SJSA1 (cell line): ENCODE measurements around the gene PLA2G1B. TPM values are rescaled to one million over a fixed set of nuclear protein-coding genes. Genes with fewer than 3 reads are reported as not detected.

Source experiments
- DNase-seq, 2 experiments: peaks; one replicate each; pipeline ENCODE4 v3.0.0-alpha.2; 2015 to 2020; ENCODE audit warnings: low spot score in 2 of 2, low read depth in 1 of 2
- H3K27ac ChIP-seq: fragments of 250-450 bp; sonication (Bioruptor Pico); 2 replicates; pipeline ENCODE4 v1.5.1; 2020; ENCODE audit warnings: mild to moderate bottlenecking, moderate library complexity
- H3K27me3 ChIP-seq: fragments of 250-450 bp; sonication (Bioruptor Pico); replicated peaks from 2 replicates; pipeline ENCODE4 v1.5.1; 2020; ENCODE audit warnings: mild to moderate bottlenecking, moderate library complexity
- H3K36me3 ChIP-seq: fragments of 250-450 bp; sonication (Bioruptor Pico); 2 replicates; pipeline ENCODE4 v1.5.1; 2020; ENCODE audit warnings: mild to moderate bottlenecking
- H3K4me1 ChIP-seq: fragments of 250-450 bp; sonication (Bioruptor Pico); replicated peaks from 2 replicates; pipeline ENCODE4 v1.6.1; 2021; ENCODE audit warnings: mild to moderate bottlenecking
- H3K4me3 ChIP-seq: fragments of 250-450 bp; sonication (Bioruptor Pico); 2 replicates; pipeline ENCODE4 v1.5.1; 2020; ENCODE audit warnings: mild to moderate bottlenecking
- H3K9me3 ChIP-seq: fragments of 250-450 bp; sonication (Bioruptor Pico); replicated peaks from 2 replicates; pipeline ENCODE4 v1.5.1; 2020; ENCODE audit warnings: mild to moderate bottlenecking
- total RNA-seq: library from RNA; depleted of rRNA; stranded (reverse); fragments of >200 nt; shearing (Covaris generic); gene quantifications from 2 replicates; pipeline ENCODE4 v1.2.3, GENCODE V29; 2014; rRNA removed

The PLA2G1B gene
- not detected in 2 replicates for total RNA-seq

DNA sequence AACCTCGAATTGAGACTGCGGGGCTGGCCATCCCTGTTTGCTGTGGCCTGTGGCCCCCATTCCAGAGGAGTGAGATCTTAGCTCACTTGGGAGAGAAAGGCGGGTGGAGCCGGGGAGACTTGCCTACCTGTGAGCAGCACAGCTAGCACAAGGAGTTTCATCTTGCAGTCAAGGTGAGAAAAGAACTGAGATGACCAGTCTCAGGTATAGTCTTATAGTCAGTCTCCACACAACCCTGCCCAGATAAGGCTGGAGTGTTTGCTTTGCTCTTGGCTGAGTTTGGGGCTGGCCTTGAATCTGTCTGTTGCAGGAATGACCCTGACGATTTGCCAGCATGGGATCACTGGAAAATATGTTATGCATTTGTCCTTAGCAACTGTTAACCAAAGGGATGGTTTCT lies at the start of gene PLA2G1B:
TSS of gene PLA2G1B (minus strand) at position 187 of the 400 bp plus-strand sequence. CDS start at position 161, 26 bp downstream.
- DNase-seq, result no peak
- H3K4me3 ChIP-seq, result no peak within 1 kb of the TSS
- no peaks in the 10 kb centered on the region for H3K9me3 ChIP-seq
- H3K27me3 ChIP-seq, result no peaks in the 10 kb centered on the region; the same call in 1 of the 2 replicates
- H3K27ac ChIP-seq, result no peak within 1 kb of the TSS
- peaks cover 5% of the 10 kb centered on the region; the same call in 1 of the 2 replicates for H3K4me1 ChIP-seq
- H3K36me3 ChIP-seq, result no peaks in the 10 kb centered on the region

DNA sequence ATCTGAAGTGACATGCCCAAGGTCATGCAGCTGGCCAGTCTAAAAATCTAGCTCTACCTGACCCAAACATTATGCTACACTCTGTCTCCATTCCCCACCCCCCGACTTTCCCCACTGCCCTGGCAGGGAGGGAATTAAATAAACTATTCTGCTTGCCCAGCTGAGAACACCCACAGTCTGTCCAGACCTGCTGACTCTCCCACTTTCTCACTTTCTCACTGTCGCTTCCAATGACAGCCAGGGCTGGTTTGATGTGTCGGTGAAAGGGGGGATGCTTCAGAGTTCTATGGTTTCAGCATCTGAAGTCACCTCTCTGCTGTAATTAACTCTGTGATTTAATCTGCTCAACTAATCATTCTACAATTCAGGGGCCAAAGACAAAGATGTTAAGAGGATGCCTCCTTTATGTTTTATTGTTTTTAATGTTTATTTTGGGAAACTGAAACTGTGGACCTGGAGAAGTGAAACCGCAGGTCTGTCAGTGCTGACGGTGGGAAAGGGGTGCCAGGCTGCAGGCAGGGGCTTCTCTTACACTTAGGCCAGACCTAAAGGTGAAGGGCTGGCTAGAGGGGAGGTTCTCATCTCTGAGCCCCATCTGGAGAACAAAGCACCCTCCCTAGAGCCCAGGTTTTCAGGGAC lies 49.5 kb upstream of the PLA2G1B start:
- Histone ChIP-seq H3K27ac (no peak overlapping the region), H3K27me3 (peaks cover 30% of the 10 kb centered on the region), H3K4me3 (no peak overlapping the region), H3K9me3 (no peaks in the 10 kb centered on the region), H3K36me3 (no peaks in the 10 kb centered on the region), H3K4me1 (peaks cover 31% of the 10 kb centered on the region)
- DNase-seq, result no peak

DNA sequence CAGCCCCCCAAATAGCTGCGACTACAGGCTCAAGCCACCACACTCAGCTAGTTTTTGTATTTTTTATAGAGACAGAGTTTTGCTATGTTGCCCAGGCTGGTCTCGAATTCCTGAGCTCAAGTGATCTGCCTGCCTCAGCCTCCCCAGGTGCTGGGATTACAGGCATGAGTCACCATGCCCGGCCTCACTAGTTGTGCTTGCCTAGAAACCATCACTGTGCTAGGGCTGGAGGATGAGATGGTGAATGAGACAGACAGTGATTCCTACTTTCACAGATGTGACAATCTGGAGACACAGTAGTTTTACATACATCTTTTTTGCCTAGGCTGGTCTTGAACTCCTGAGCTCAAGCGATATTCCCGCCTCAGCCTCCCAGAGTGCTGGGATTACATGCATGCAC lies 48.8 kb upstream of the PLA2G1B start:
- H3K4me3 ChIP-seq, result no peak overlapping the region
- no peak overlapping the region for H3K27ac ChIP-seq
- H3K9me3 ChIP-seq, result no peaks in the 10 kb centered on the region
- peaks cover 37% of the 10 kb centered on the region for H3K27me3 ChIP-seq
- H3K4me1 ChIP-seq, result peaks cover 24% of the 10 kb centered on the region
- DNase-seq, result no peak
- no peaks in the 10 kb centered on the region for H3K36me3 ChIP-seq

DNA sequence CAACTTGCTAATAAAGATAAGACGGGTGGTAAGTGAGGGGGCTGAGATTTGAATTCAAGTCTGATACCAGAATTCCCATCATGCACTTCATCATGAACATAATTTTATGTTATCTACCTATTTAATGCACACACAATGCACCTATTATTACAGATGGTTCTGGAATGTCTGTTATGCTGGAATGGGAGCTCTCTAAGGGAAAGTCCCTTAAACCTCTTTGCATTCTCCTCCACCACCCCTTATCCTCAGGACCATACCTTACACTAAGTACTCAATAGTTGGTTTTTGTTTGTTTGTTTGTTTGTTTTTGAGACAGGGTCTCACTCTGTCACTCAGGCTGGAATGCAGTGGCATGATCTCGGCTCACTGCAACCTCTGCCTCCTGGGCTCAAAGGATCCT lies 48.4 kb upstream of the PLA2G1B start:
- no peaks in the 10 kb centered on the region for H3K36me3 ChIP-seq
- no peak overlapping the region for H3K27ac ChIP-seq
- no peak overlapping the region for H3K4me3 ChIP-seq
- H3K4me1 ChIP-seq, result peaks cover 20% of the 10 kb centered on the region
- no peak for DNase-seq
- peaks cover 40% of the 10 kb centered on the region for H3K27me3 ChIP-seq
- no peaks in the 10 kb centered on the region for H3K9me3 ChIP-seq

DNA sequence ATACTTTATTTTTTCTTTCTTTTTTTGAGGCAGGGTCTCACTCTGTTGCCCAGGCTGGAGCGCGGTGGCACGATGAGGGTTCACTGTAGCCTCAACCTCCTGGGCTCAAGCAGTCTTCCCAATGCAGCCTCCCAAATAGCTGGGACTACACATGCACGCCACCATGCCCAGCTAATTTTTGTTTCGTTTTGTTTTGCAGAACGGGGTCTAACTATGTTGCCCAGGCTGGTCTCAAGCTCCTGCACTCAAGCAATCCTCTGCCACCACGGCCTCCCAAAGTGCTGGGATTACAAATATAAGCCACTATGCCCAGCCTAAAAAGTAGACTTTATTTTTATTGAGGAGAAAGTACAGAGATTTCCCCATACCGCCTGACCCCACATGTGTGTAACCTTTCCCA lies 46.1 kb upstream of the PLA2G1B start:
- no peaks in the 10 kb centered on the region for H3K36me3 ChIP-seq
- H3K9me3 ChIP-seq, result no peaks in the 10 kb centered on the region
- no peak overlapping the region for H3K27ac ChIP-seq
- no peak overlapping the region for H3K4me3 ChIP-seq
- no peak for DNase-seq
- H3K27me3 ChIP-seq, result peaks cover 58% of the 10 kb centered on the region
- H3K4me1 ChIP-seq, result peaks cover 20% of the 10 kb centered on the region

DNA sequence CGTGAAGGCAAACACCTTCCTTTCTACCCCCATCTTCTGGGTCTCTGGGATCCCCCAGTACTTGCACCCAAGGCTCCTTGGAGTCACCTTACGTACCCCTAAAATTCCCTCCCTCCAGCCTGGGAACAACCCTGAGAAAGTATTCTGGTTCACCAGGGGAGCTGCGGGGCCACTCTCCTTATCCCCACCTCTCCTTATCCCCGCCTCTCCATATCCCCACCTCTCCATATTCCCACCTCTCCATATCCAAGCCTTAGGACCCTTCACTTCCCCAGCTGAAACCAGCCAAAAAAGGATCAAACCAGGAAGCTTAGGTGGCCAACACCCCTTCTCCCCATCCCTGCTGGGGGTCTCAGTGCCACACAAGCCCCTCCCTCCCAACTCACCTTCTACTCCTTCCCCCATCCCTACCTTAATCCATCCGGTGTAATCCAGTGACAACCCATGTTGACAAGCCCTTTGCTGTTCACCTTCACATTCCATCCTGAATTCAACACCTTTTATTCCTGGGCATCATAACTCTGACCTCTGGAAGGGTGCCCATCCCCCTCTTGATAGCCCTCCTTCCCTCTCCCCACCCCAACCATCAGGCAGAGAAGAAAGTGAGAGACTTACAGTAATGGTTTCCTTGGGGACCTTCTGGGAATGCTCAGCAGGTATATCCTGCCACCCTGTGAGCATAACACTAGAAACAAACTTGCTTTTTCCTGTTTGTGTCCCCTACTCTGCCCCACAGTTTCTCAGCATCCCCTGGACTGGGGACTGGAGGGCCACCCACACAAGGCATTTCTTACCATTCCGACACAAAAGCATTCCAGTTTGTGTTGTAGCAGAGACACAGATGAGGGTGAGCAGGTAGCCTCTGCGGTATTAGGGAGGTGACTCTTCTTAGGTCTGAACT lies 43.0 kb upstream of the PLA2G1B start:
- H3K4me3 ChIP-seq, result no peak overlapping the region
- H3K36me3 ChIP-seq, result no peaks in the 10 kb centered on the region
- peaks cover 67% of the 10 kb centered on the region for H3K27me3 ChIP-seq
- no peak for DNase-seq
- H3K27ac ChIP-seq, result no peak overlapping the region
- 0 out of 2 replicates have a peak, but pooled peaks cover 3% of the 10 kb centered on the region for H3K4me1 ChIP-seq
- no peaks in the 10 kb centered on the region for H3K9me3 ChIP-seq

DNA sequence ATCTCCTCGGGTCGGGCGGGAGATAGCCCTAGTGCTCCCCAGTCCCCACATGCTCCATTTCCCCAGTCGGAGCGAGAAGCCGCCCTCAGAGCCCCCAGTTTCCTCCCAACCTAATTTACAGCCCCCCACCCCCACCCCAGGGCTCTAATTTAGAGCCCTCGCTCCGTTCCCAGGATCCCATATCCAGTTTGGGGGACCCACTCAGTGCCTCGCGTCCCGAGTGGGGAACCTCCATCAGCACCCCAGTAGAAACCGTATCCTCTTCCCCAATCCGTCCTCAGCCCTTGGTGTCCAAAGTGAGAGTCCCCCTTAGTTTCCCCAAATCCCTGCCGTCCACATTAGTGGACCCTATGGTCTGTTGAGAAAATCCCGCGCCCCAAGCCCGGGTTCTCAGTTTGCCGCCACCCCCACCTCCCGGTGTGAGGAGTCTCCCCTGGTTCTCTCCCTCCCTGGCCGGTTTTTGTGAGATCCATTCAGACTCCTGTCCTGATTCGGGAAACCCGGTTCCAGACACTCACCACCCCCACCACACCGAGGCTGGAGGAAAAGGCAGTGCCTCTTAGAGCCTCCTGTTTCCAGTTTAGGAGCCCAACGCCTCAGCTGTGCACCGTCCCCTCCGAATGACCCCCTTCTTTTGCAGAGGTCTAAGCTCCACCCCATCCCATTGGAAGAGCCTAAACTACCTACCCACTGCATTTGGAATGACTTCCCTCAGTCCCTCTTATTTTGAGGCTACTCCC lies 42.2 kb upstream of the PLA2G1B start:
- Histone ChIP-seq H3K4me3 (no peak overlapping the region), H3K4me1 (0 out of 2 replicates have a peak, but pooled peaks cover 3% of the 10 kb centered on the region), H3K36me3 (no peaks in the 10 kb centered on the region), H3K27me3 (peaks cover 68% of the 10 kb centered on the region), H3K9me3 (no peaks in the 10 kb centered on the region), H3K27ac (no peak overlapping the region)
- no peak for DNase-seq

DNA sequence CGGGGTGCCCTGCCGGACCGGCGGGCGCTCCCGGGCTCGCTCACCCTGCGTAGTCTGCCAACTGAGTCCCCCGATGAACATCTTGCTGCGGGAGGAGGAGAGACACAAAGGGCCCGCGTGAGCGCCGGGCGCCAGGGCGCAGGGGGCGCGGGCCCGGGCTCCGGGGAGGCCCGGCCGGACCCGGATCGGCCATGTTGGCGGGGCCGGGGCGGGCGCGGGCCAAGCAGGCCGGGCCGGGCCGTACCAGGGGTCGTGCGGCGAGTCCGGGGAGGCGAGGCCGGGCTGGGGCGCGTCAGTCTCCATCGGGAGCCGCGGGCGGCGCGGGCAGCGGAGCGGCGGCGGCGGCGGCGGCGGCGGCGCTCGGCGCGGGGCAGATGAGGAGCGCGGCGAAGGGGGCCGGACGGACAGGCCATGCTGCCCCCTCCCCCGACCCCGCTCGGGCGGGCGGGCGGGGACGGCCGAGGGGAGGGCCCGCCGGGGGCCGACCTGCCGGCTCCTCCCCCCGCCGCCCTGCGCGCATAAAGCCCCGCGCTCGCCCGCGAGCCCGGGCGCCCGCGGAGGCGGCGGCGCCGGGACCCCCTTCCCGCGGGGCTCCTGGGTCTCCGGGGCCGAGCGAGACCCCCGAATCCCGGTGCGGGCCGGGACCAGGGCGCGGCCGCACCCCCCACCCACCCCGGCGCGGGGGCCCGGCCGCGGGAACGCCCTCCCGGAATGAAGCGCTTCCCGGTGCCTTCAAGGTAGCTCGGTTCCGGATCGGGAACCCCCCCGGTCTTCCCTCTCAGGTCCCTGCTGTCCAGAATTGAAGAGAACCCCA lies 41.4 kb upstream of the PLA2G1B start, which contains the start of gene MSI1:
TSS of gene MSI1 (minus strand) at position 376 of the 814 bp plus-strand sequence. CDS start at position 303, 73 bp downstream.
- no peaks in the 10 kb centered on the region for H3K36me3 ChIP-seq
- no peaks in the 10 kb centered on the region for H3K9me3 ChIP-seq
- no peak for DNase-seq
- 0 out of 2 replicates have a peak, but pooled peaks cover 3% of the 10 kb centered on the region for H3K4me1 ChIP-seq
- peaks cover 73% of the 10 kb centered on the region for H3K27me3 ChIP-seq
- H3K27ac ChIP-seq, result no peak within 1 kb of the TSS
- H3K4me3 ChIP-seq, result no peak within 1 kb of the TSS

DNA sequence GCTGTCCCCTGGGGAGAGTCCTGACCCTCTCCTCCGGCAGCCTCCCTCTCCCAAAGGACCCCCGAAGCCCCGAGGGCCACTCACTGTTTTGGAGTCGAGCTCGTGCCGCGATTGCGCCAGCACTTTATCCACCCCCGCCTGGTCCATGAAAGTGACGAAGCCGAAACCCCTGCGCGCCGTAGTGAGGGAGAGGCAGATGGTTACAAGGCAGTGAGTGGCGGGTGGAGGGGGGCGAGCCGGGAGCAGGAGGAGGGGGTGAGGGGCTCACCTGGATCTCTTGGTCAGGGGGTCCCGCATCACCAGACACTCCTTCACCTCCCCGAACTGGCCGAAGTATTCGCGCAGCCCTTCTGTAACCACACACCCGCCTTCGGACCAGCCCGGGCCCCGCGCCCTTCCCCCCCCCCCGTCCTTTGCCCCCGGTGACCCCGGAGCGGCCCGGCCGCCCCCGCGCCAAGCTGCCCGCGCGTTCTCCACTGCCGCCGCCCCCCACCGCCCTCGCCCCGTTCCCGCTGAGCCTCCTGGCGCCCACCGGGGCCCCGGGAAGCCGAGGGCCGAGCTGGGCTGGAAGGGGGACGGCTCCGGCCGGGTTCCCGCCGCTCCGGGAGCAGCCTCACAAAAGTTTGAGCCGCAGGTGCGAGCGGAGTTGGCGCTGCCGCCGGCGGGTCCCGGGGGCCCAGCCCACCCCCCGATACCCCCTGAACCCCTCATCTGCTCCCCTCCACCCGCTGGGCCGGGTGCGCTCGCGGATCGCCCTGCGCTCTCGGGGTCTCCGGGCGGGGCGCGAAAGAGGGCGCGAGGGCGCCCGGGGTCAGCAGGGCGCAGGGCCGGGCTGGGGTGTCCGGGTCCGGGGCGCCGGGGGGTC lies 40.6 kb upstream of the PLA2G1B start:
- no peak overlapping the region for H3K27ac ChIP-seq
- 0 out of 2 replicates have a peak, but pooled peaks cover 3% of the 10 kb centered on the region for H3K4me1 ChIP-seq
- no peak overlapping the region for H3K4me3 ChIP-seq
- H3K9me3 ChIP-seq, result no peaks in the 10 kb centered on the region
- no peak for DNase-seq
- H3K36me3 ChIP-seq, result no peaks in the 10 kb centered on the region
- peaks cover 74% of the 10 kb centered on the region for H3K27me3 ChIP-seq

DNA sequence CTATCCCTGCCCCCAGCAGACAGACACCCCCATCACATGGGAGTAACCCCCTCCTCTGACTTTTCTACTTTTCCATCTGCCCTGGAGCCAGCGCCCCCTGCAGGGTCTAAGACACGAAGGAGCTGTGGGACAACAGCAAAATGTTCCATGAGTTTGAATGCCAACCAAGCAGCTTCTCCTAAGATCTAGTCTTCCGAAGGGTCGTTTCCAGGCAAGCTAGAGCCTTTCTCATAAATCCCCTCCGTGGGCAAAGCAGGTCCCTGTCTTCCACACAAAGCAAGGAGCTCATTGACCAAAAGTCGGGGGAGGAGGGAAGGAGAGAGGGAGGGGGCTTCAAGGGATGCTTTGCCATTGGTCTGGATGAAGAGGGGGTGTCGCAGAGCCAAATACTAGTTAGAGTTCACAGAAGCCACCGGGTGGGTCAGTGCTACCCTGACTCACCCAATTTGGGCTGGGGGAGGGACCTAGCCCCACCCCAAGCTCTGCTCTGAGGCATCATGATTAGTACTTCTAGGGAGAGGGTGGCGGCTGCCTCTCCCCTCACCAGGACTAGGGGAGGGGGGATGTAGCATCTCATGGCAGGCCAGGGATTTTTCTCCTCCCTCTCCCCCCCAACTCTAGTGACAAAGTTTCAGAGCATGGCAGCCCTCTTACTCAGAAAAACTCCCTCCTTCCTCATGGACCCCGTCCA lies 39.8 kb upstream of the PLA2G1B start:
- no peak for DNase-seq
- Histone ChIP-seq H3K27ac (no peak overlapping the region), H3K4me1 (0 out of 2 replicates have a peak, but pooled peaks cover 3% of the 10 kb centered on the region), H3K27me3 (peaks cover 72% of the 10 kb centered on the region), H3K4me3 (no peak overlapping the region), H3K36me3 (no peaks in the 10 kb centered on the region), H3K9me3 (no peaks in the 10 kb centered on the region)

DNA sequence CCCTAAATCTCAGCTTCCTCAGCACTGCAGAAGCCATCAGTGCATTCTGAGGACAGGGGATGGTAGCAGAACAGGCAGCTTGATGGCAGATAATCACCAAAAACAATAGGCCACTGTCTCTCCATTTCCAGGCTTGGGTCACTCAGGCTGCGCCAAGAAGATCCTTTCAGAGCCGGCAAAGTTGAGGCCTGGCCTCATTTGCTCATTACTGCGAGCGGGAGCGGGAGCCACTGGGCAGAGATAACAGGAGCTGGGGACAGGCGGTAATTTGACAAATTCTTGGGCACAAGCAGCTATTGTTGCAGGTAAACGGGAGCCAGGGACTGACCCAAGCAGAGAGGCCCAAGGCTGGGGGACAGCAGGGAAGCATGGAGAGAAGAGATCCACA lies 39.3 kb upstream of the PLA2G1B start:
- DNase-seq, result no peak
- Histone ChIP-seq H3K27me3 (peaks cover 72% of the 10 kb centered on the region), H3K27ac (no peak overlapping the region), H3K4me1 (0 out of 2 replicates have a peak, but pooled peaks cover 3% of the 10 kb centered on the region), H3K9me3 (no peaks in the 10 kb centered on the region), H3K4me3 (no peak overlapping the region), H3K36me3 (no peaks in the 10 kb centered on the region)

DNA sequence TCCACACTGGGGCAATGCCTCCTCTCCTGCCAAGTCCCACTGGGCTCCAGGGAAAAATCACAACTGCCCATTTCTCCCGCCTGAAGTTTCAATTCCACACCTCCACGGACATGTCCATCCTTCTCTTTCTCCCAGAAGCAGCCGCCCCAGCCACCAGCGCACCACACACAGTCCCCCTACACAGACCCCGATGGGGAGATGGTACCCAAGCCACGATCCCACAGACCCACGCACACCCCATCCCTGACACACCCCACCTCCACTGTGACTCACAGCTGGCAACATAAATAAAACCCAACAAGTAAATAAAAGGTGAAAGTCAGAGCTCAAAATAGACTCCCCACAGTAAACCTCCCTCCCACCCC lies 38.7 kb upstream of the PLA2G1B start:
- Histone ChIP-seq H3K27ac (no peak overlapping the region), H3K36me3 (no peaks in the 10 kb centered on the region), H3K4me1 (0 out of 2 replicates have a peak, but pooled peaks cover 3% of the 10 kb centered on the region), H3K4me3 (no peak overlapping the region), H3K9me3 (no peaks in the 10 kb centered on the region), H3K27me3 (peaks cover 71% of the 10 kb centered on the region)
- DNase-seq, result no peak
